Gastrocnemius medialis (tissue), 4 donors: ENCODE data around the gene FGR.

Experiments
- CTCF ChIP-seq, 5 experiments: fragments of 450-650 bp in 3 of 5; fragments of 200-600 bp in 2 of 5; sonication (generic) in 2 of 5; IDR thresholded peaks in 4 of 5; conservative IDR thresholded peaks in 1 of 5; 1 replicate in 4 of 5; 2 replicates in 1 of 5; pipeline ENCODE4 v1.5.1; 2016 to 2019; ENCODE audit warnings: antibody characterized with exemption in 5 of 5, mild to moderate bottlenecking in 3 of 5, moderate library complexity in 3 of 5
- POLR2A ChIP-seq, 2 donors: fragments of 450-650 bp; IDR thresholded peaks; one replicate each; pipeline ENCODE4 v1.6.1; 2017; ENCODE audit warnings: antibody characterized with exemption in 2 of 2, mild to moderate bottlenecking in 2 of 2, moderate library complexity in 2 of 2

GRCh38 chr1:27583479-27583878, 51.5 kb downstream of the FGR start:
- TF ChIP-seq CTCF (IDR thresholded peaks at IDR 0.05 in 4 of 5, conservative IDR thresholded peaks at IDR 0.05 in 1 of 5) (no peak), POLR2A (IDR thresholded peaks at IDR 0.05) (no peak)
